Psoas muscle (tissue), 8 donors: Measurements from ENCODE around the gene MB21D2. TPM values are rescaled to one million over a fixed set of nuclear protein-coding genes. Genes with fewer than 3 reads are reported as not detected.

Experiments used
- ATAC-seq, 4 donors: fragments of 200-7000 bp; cut with Tn5 transposase; one replicate each; pipeline ENCODE4 v1.9.1; 2020; ENCODE audit warnings: moderate library complexity in 3 of 4, mild to moderate bottlenecking in 2 of 4
- DNase-seq, 2 donors: peaks; one replicate each; pipeline ENCODE4 v3.0.0-alpha.2; 2020
- H3K27ac ChIP-seq: fragments of 200-600 bp; one replicate; pipeline ENCODE4 v1.8.0; 2022
- H3K27me3 ChIP-seq, 3 donors: fragments of 200-600 bp in 1 of 3; one replicate each; pipeline versions ENCODE4 v1.6.1 to v1.8.0; 2013 to 2022; ENCODE audit warnings: low read length in 2 of 3, mild to moderate bottlenecking in 2 of 3, moderate library complexity in 1 of 3; ENCODE audit not compliant: insufficient read depth in 3 of 3
- H3K36me3 ChIP-seq, 2 donors: fragments of 200-600 bp in 1 of 2; one replicate each; pipeline versions ENCODE4 v1.6.1 to v1.8.0; 2013 to 2022; ENCODE audit warnings: low read depth in 1 of 2, mild to moderate bottlenecking in 1 of 2, moderate library complexity in 1 of 2; ENCODE audit not compliant: insufficient read depth in 1 of 2
- H3K4me1 ChIP-seq: fragments of 200-600 bp; one replicate; pipeline ENCODE4 v1.8.0; 2022
- H3K4me3 ChIP-seq: fragments of 200-600 bp; one replicate; pipeline ENCODE4 v1.8.0; 2022; ENCODE audit warnings: mild to moderate bottlenecking
- H3K9me3 ChIP-seq: fragments of 200-600 bp; one replicate; pipeline ENCODE4 v1.8.0; 2022
- CTCF ChIP-seq: fragments of 200-600 bp; IDR thresholded peaks from one replicate; pipeline ENCODE4 v1.8.0; 2022; ENCODE audit warnings: antibody characterized with exemption
- WGBS, 3 donors: extraction: QIAGEN DNeasy Blood & Tissue Kit; methylation state at CpG; one replicate each; pipeline versions ENCODE4 v1.1.6 to v1.1.7; 2013; 5-methylcytosine and 5-hydroxymethylcytosine counted together
- intact Hi-C, 2 donors: fragments of 100-400 bp; cut with DNase I; formaldehyde crosslinking; loops; one replicate each; pipeline versions ENCODE4 v1.11.0 to v1.14.2; 2022
- polyA plus RNA-seq, 3 donors: library from polyadenylated mRNA; stranded (reverse); fragments of 200-250 nt; gene quantifications; one replicate each; pipeline ENCODE4 v1.2.3, GENCODE V29; 2013
- total RNA-seq, 4 donors: library from RNA; stranded (reverse); fragmentation: NEBNext Ultra II Directional in 2 of 4; extraction: Animal tissue kit (Norgen Biotek cat#: 25700) in 2 of 4; gene quantifications; one replicate each; pipeline versions ENCODE4 v1.2.1 to v1.2.4, GENCODE V29; 2021 to 2023
- donor health status: healthy with polysubstance abuse.
- donor health status: DM: no; HTN: no; CAD: no; lungs with moderate emphysema.
- donor health status: Bipolar disorder and iron deficiency.
- donor health status: healthy.
- donor health status: DM: yes; HTN: yes; CAD: no.
- donor health status: DM: no; HTN: no; CAD: no.
- donor health status: DM: no; HTN: no; CAD: no.
- donor health status: DM: yes; HTN: yes; CAD: no.

The MB21D2 gene
- total and polyA plus RNA-seq, 7 donors, result 0.61 to 2.6 (median 1.3) TPM

- Histone ChIP-seq H3K9me3 (no peaks in the 10 kb centered on the region), H3K27me3 (no peaks in the 10 kb centered on the region), H3K36me3 (no peaks in the 10 kb centered on the region), H3K27ac (no peak overlapping the region), H3K4me3 (no peak overlapping the region), H3K4me1 (no peaks in the 10 kb centered on the region)
- TF ChIP-seq CTCF, result no peak
- intact Hi-C loops, result no loop called here
- DNase-seq, result no peak
- ATAC-seq, result no peak
- WGBS, 3 donors, result 62 to 77% (median 65%) methylated on average over 1 of the region's 1 CpG
Observed at GRCh38 chr3:192747145-192747544, 170.5 kb downstream of the MB21D2 start.

Other genes starting within 250 kb of the MB21D2 start
- under 1 TPM; 0.29 to 0.81 (median 0.74) TPM for gene FGF12, start 190.3 kb downstream of the MB21D2 start, total RNA-seq
- gene FGF12, start 190.3 kb downstream of the MB21D2 start, polyA plus RNA-seq, result under 1 TPM; 0.25 to 0.87 (median 0.67) TPM